HepG2 (cell line): ENCODE measurements around the gene RASSF4. TPM values are rescaled to one million over a fixed set of nuclear protein-coding genes. Genes with fewer than 3 reads are reported as not detected.
A peak's percentile ranks its signal among the peaks of the same experiment; 100 is the strongest.

ENCODE experiments used
- ARNT2 ChIP-seq: sonication (generic); formaldehyde crosslinking; IDR thresholded peaks from 2 replicates; pipeline ENCODE4 v1.8.0; 2022; ENCODE audit warnings: mild to moderate bottlenecking, low read depth, missing genetic modification reagents, moderate library complexity
- HMG20A ChIP-seq: IDR thresholded peaks from 2 replicates; pipeline ENCODE4 v1.6.1; 2016; ENCODE audit warnings: borderline replicate concordance
- HNF4A ChIP-seq: sonication (generic); formaldehyde crosslinking; IDR thresholded peaks from 2 replicates; pipeline ENCODE4 v1.4.0; 2020; ENCODE audit warnings: missing genetic modification reagents
- JDP2 ChIP-seq: sonication (generic); formaldehyde crosslinking; IDR thresholded peaks from 2 replicates; pipeline ENCODE4 v1.8.1; 2022; ENCODE audit warnings: missing genetic modification reagents, borderline replicate concordance
- MAF1 ChIP-seq: sonication (generic); formaldehyde crosslinking; IDR thresholded peaks from 2 replicates; pipeline ENCODE4 v1.5.0; 2020; ENCODE audit warnings: missing genetic modification reagents, borderline replicate concordance
- MTF1 ChIP-seq: sonication (generic); formaldehyde crosslinking; IDR thresholded peaks from 2 replicates; pipeline ENCODE4 v1.5.0; 2020; ENCODE audit warnings: missing genetic modification reagents
- NFKB2 ChIP-seq: sonication (generic); formaldehyde crosslinking; IDR thresholded peaks from 2 replicates; pipeline ENCODE4 v1.4.0; 2020; ENCODE audit warnings: missing genetic modification reagents, borderline replicate concordance
- NR3C1 ChIP-seq: sonication (generic); formaldehyde crosslinking; IDR thresholded peaks from 2 replicates; pipeline ENCODE4 v1.4.0; 2020; ENCODE audit warnings: missing genetic modification reagents
- XBP1 ChIP-seq: sonication (generic); formaldehyde crosslinking; IDR thresholded peaks from 2 replicates; pipeline ENCODE4 v1.5.0; 2020; ENCODE audit warnings: missing genetic modification reagents
- ZFP82 ChIP-seq: sonication (generic); formaldehyde crosslinking; IDR thresholded peaks from 2 replicates; pipeline ENCODE4 v1.5.1; 2020; ENCODE audit warnings: mild to moderate bottlenecking, missing genetic modification reagents, borderline replicate concordance
- ZNF264 ChIP-seq: sonication (generic); formaldehyde crosslinking; IDR thresholded peaks from 2 replicates; pipeline ENCODE4 v1.4.0; 2020; ENCODE audit warnings: missing genetic modification reagents
- ZNF549 ChIP-seq: sonication (generic); formaldehyde crosslinking; IDR thresholded peaks from 2 replicates; pipeline ENCODE4 v1.5.0; 2020; ENCODE audit warnings: missing genetic modification reagents
- polyA plus RNA-seq, 8 experiments: library from polyadenylated mRNA; depleted of rRNA in 3 of 8; stranded (reverse) in 7 of 8; unstranded in 1 of 8; fragments of >200 nt; fragmentation: Illumina TruSeq in 4 of 8; extraction: Trizol in 4 of 8; gene quantifications; 2 replicates each; pipeline versions ENCODE4 v1.2.1 to v1.2.3, GENCODE V29; 2011 to 2016; ENCODE audit warnings: low read depth in 4 of 8, missing spikeins in 1 of 8, mixed read lengths in 1 of 8; ENCODE audit not compliant: insufficient read depth in 1 of 8
- total RNA-seq, 5 experiments: library from RNA; depleted of rRNA; stranded (reverse); fragments of >200 nt; fragmentation: Illumina TruSeq; extraction: Trizol; gene quantifications; 2 replicates each; pipeline ENCODE4 v1.2.3, GENCODE V29; 2016; ENCODE audit warnings: low read depth in 1 of 5
- TF ChIP-seq, protein P1 (sequence below): sonication (generic); formaldehyde crosslinking; IDR thresholded peaks from 2 replicates; pipeline ENCODE4 v1.4.0; 2020; ENCODE audit warnings: mild to moderate bottlenecking, missing genetic modification reagents
- TF ChIP-seq, protein P2 (sequence below): IDR thresholded peaks from 2 replicates; pipeline ENCODE4 v1.6.1; 2016; ENCODE audit warnings: low read depth
- TF ChIP-seq, protein P3 (sequence below): sonication (generic); formaldehyde crosslinking; IDR thresholded peaks from one replicate; pipeline ENCODE4 v1.5.1; 2020; ENCODE audit warnings: mild to moderate bottlenecking, missing genetic modification reagents; ENCODE audit errors: not compliant biosample characterization
- TF ChIP-seq, protein P4 (sequence below), 2 experiments: IDR thresholded peaks; 2 replicates each; pipeline ENCODE4 v1.6.1; 2011 to 2012; ENCODE audit warnings: low read length in 2 of 2, borderline replicate concordance in 1 of 2, low read depth in 1 of 2, mild to moderate bottlenecking in 1 of 2, moderate library complexity in 1 of 2

Gene RASSF4
- total and polyA plus RNA-seq, 2 of the 13 experiments (the other 11 are each of a cell fraction or from before 2014, with no cell fraction given), result 34.0 to 51.7 TPM

DNA sequence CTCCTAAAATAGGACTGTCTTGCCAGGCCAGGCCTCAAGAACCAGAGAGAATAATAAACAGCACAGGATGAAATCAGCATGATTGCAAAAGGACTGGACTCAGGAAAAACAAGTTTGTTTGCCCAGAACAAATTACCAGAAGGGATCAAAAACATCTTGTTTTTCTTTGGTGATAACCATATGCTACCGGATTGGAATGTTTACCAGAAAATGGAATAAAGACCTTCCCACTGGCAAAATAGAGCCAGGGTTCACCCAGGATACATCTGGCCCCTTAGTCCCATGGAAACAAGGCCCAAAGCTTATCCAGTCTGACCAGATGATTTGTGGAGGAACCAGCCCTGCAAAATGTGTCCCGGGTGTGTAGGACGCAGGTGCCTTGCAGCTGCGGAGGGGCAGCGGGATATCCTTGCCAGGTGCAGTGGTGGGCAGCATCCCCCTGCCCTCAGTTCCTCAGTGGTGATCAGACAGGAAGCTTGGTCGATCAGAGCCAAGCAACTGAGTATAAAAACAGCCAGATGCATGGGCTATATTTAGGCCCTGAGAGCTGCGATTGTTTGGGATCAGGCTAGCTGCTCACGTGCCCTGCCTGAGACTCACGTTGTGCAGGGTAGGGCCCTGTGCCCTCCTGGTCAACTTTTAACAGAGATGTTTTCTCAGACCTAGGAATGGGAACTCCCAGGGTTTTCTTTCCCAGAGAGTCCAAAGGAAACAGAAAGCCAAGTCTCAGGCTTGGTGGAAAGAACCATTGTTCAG, 36.5 kb downstream of the RASSF4 start (continued):
- TF ChIP-seq ZFP82 (CRISPR knock-in tag) (no peak), ZNF549 (no peak), ARNT2 (CRISPR knock-in tag) (peak; percentile 12; the same call in 1 of the 2 replicates), MTF1 (CRISPR knock-in tag) (no peak), MAF1 (no peak), XBP1 (CRISPR knock-in tag) (no peak), ZNF264 (CRISPR knock-in tag) (no peak), HMG20A (CRISPR knock-in tag) (peak; percentile 72), NR3C1 (CRISPR knock-in tag) (no peak), HNF4A (CRISPR knock-in tag) (peak; percentile 81), JDP2 (no peak), NFKB2 (no peak)
- TF ChIP-seq, protein P1, sequence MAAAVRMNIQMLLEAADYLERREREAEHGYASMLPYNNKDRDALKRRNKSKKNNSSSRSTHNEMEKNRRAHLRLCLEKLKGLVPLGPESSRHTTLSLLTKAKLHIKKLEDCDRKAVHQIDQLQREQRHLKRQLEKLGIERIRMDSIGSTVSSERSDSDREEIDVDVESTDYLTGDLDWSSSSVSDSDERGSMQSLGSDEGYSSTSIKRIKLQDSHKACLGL (CRISPR knock-in tag), result no peak
- TF ChIP-seq, protein P2, sequence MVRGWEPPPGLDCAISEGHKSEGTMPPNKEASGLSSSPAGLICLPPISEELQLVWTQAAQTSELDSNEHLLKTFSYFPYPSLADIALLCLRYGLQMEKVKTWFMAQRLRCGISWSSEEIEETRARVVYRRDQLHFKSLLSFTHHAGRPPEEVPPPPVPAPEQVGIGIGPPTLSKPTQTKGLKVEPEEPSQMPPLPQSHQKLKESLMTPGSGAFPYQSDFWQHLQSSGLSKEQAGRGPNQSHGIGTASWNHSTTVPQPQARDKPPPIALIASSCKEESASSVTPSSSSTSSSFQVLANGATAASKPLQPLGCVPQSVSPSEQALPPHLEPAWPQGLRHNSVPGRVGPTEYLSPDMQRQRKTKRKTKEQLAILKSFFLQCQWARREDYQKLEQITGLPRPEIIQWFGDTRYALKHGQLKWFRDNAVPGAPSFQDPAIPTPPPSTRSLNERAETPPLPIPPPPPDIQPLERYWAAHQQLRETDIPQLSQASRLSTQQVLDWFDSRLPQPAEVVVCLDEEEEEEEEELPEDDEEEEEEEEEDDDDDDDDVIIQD, result peak; percentile 57; the same call in 1 of the 2 replicates
- TF ChIP-seq, protein P3, sequence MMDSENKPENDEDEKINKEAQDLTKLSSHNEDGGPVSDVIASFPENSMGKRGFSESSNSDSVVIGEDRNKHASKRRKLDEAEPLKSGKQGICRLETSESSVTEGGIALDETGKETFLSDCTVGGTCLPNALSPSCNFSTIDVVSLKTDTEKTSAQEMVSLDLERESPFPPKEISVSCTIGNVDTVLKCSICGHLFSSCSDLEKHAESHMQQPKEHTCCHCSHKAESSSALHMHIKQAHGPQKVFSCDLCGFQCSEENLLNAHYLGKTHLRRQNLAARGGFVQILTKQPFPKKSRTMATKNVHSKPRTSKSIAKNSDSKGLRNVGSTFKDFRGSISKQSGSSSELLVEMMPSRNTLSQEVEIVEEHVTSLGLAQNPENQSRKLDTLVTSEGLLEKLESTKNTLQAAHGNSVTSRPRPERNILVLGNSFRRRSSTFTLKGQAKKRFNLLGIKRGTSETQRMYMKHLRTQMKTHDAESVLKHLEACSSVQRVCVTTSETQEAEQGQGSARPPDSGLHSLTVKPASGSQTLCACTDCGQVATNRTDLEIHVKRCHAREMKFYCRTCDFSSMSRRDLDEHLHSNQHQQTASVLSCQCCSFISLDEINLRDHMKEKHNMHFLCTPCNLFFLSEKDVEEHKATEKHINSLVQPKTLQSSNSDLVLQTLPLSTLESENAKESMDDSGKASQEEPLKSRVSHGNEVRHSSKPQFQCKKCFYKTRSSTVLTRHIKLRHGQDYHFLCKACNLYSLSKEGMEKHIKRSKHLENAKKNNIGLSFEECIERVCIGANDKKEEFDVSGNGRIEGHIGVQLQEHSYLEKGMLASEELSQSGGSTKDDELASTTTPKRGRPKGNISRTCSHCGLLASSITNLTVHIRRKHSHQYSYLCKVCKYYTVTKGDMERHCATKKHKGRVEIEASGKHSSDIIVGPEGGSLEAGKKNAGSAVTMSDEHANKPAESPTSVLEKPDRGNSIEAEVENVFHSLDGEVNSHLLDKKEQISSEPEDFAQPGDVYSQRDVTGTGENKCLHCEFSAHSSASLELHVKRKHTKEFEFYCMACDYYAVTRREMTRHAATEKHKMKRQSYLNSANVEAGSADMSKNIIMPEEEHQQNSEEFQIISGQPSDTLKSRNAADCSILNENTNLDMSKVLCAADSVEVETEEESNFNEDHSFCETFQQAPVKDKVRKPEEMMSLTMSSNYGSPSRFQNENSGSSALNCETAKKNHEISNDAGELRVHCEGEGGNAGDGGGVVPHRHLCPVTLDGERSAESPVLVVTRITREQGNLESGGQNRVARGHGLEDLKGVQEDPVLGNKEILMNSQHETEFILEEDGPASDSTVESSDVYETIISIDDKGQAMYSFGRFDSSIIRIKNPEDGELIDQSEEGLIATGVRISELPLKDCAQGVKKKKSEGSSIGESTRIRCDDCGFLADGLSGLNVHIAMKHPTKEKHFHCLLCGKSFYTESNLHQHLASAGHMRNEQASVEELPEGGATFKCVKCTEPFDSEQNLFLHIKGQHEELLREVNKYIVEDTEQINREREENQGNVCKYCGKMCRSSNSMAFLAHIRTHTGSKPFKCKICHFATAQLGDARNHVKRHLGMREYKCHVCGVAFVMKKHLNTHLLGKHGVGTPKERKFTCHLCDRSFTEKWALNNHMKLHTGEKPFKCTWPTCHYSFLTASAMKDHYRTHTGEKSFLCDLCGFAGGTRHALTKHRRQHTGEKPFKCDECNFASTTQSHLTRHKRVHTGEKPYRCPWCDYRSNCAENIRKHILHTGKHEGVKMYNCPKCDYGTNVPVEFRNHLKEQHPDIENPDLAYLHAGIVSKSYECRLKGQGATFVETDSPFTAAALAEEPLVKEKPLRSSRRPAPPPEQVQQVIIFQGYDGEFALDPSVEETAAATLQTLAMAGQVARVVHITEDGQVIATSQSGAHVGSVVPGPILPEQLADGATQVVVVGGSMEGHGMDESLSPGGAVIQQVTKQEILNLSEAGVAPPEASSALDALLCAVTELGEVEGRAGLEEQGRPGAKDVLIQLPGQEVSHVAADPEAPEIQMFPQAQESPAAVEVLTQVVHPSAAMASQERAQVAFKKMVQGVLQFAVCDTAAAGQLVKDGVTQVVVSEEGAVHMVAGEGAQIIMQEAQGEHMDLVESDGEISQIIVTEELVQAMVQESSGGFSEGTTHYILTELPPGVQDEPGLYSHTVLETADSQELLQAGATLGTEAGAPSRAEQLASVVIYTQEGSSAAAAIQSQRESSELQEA (CRISPR knock-in tag), result peak; percentile 75
- TF ChIP-seq, protein P4, sequence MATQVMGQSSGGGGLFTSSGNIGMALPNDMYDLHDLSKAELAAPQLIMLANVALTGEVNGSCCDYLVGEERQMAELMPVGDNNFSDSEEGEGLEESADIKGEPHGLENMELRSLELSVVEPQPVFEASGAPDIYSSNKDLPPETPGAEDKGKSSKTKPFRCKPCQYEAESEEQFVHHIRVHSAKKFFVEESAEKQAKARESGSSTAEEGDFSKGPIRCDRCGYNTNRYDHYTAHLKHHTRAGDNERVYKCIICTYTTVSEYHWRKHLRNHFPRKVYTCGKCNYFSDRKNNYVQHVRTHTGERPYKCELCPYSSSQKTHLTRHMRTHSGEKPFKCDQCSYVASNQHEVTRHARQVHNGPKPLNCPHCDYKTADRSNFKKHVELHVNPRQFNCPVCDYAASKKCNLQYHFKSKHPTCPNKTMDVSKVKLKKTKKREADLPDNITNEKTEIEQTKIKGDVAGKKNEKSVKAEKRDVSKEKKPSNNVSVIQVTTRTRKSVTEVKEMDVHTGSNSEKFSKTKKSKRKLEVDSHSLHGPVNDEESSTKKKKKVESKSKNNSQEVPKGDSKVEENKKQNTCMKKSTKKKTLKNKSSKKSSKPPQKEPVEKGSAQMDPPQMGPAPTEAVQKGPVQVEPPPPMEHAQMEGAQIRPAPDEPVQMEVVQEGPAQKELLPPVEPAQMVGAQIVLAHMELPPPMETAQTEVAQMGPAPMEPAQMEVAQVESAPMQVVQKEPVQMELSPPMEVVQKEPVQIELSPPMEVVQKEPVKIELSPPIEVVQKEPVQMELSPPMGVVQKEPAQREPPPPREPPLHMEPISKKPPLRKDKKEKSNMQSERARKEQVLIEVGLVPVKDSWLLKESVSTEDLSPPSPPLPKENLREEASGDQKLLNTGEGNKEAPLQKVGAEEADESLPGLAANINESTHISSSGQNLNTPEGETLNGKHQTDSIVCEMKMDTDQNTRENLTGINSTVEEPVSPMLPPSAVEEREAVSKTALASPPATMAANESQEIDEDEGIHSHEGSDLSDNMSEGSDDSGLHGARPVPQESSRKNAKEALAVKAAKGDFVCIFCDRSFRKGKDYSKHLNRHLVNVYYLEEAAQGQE (IDR thresholded peaks at IDR 0.05; ENCODE audit: borderline replicate concordance in 1 of 2, low read depth in 1 of 2, low read length in 2 of 2), result no peak
